ENCODE measurements around the gene CD274. TPM values are rescaled to one million over a fixed set of nuclear protein-coding genes. Genes with fewer than 3 reads are reported as not detected.
A peak's percentile ranks its signal among the peaks of the same experiment; 100 is the strongest.
"Not testable (repeated sequence)": the region's sequence is repeated elsewhere in the genome, so short reads cannot be mapped to it uniquely, and the experiment has no call there.

CD274 gene
- total RNA-seq, 8 experiments from 2014 or later, result 0.16 to 2.0 (median 0.70) TPM

DNA sequence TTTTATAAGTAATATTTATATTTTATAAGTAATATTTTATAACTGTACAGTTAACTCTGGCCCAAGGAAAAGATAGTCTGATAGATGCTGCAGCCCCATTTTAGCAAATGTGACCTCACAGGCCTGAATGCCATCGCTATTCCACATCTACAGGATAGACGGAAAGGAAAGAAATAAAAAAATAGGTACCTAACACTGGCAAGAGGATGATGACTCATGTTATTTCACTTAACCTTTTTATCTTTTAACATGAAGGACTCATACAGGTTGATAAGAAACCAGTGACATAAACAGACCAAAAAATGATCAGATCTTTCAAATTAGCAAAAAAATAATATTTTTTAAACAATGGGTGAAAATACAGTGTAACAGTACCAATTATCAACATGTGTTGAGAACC is 2.7 kb downstream of the CD274 start:
- H3K4me1 ChIP-seq (replicated peaks in 1 of 2), result no peaks in the 10 kb centered on the region
- in situ Hi-C loops (cut with MboI; ENCODE audit: low pct_unique_long_range_greater_than_20kb in 2 of 9, low sequenced_read_pairs in 9 of 9, unreplicated experiment in 9 of 9), result loop anchor here in 2 of 9 experiments (25.0 kb wide), 1 partner anchor 134 kb away; no protein-coding TSS in a partner anchor
- ATAC-seq (replicated peaks in 6 of 8), result no peak
- no peak overlapping the region for H3K27ac ChIP-seq
- no peak overlapping the region for H3K4me3 ChIP-seq
- WGBS, 10 experiments, result 72 to 100% (median 89%) methylated on average over 1 to 2 of the region's 2 CpGs; no CpG with 5 or more reads in 2 of the 10 experiments

DNA sequence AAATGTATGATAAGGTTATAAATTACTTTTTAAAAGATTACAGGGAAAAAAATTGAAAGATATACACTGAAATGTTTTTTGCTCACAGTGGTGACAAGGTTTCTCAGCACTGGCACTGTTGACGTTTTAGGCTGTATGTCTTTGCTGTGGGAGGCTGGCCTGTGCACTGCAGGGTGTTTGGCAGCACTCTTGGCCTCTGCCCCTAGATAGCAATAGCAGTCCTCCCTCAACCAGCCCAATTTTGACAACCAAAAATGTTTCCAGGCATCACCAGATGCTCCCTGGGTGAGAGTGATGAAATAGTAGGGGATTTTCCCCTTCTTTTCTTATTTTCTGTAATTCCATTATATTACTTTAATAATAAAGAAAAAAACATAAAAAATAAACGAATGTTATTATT is 3.3 kb downstream of the CD274 start:
- Histone ChIP-seq H3K4me3 (no peak overlapping the region), H3K27ac (no peak overlapping the region), H3K4me1 (replicated peaks in 1 of 2) (no peaks in the 10 kb centered on the region)
- 0 to 75% (median 46%) methylated on average over 1 to 2 of the region's 2 CpGs for WGBS, 10 experiments
- ATAC-seq (replicated peaks in 6 of 8), result no peak
- in situ Hi-C loops (cut with MboI; ENCODE audit: low pct_unique_long_range_greater_than_20kb in 2 of 9, low sequenced_read_pairs in 9 of 9, unreplicated experiment in 9 of 9), result loop anchor here in 2 of 9 experiments (25.0 kb wide), 1 partner anchor 134 kb away; no protein-coding TSS in a partner anchor

DNA sequence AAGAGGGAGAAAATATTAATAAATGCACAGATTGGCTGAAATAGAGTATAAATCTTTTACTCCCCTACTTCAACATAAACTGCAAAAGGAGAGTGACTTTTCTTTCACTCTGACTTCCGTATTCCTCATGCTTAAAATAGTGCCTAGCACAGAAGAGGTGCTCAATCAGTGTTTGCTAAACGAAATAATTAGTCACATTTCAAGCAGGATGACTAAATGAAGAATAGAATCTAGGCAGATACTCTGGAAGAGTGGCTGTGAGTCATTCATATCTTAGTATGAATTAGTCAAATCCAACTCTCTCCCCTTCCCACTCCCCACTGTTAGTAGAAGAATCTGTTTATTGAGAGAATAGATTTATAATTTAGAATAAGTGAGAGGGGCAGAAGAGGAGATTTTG is 4.8 kb downstream of the CD274 start:
- peak in 2 of 8 experiments; percentile 12 to 14 for ATAC-seq (replicated peaks in 6 of 8)
- WGBS, 10 experiments, result 0 to 70% (median 48%) methylated on average over 2 of the region's 2 CpGs; no CpG with 5 or more reads in 1 of the 10 experiments
- in situ Hi-C loops (cut with MboI; ENCODE audit: low pct_unique_long_range_greater_than_20kb in 2 of 9, low sequenced_read_pairs in 9 of 9, unreplicated experiment in 9 of 9), result loop anchor here in 2 of 9 experiments (25.0 kb wide), 1 partner anchor 132 kb away; no protein-coding TSS in a partner anchor

DNA sequence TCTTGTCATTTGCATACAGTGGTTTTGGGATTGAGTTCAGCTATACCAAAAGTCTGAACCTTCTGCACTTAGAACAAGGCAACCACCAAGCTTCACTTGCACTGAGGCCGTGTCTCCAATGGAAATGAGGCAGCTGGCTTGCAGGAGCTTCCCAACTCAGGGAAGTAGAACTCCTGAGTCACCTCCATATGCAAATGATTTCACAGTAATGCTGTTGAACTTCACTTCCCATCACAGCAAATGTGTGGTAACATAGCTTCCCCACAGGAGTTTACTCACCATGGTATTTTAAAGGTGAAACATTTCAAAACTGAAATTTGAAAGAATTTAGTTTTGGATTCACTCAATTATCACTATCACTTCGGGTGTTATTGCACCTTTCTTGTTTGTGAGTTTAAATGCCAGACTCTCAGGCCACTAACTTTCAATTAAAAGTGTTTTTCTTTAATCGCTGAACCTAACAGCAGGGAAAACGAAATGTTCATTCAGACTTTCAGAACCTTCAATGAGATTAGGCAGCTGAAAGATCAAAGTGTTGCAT is 9.0 kb downstream of the CD274 start:
- no peak overlapping the region for H3K27ac ChIP-seq
- 38 to 79% (median 71%) methylated on average over 1 to 4 of the region's 4 CpGs for WGBS, 10 experiments
- peak in 3 of 8 experiments; percentile 52 to 98 (median 97) for ATAC-seq (replicated peaks in 6 of 8)
- H3K4me1 ChIP-seq (replicated peaks in 1 of 2), result no peaks in the 10 kb centered on the region
- in situ Hi-C loops (cut with MboI; ENCODE audit: low pct_unique_long_range_greater_than_20kb in 2 of 9, low sequenced_read_pairs in 9 of 9, unreplicated experiment in 9 of 9), result loop anchor here in 2 of 9 experiments (25.0 kb wide), 1 partner anchor 128 kb away; no protein-coding TSS in a partner anchor
- no peak overlapping the region for H3K4me3 ChIP-seq

More for the DNA sequence above, 4.8 kb downstream of the CD274 start:
- Histone ChIP-seq H3K4me1 (replicated peaks in 1 of 2) (no peaks in the 10 kb centered on the region), H3K27ac (no peak overlapping the region), H3K4me3 (no peak overlapping the region)

DNA sequence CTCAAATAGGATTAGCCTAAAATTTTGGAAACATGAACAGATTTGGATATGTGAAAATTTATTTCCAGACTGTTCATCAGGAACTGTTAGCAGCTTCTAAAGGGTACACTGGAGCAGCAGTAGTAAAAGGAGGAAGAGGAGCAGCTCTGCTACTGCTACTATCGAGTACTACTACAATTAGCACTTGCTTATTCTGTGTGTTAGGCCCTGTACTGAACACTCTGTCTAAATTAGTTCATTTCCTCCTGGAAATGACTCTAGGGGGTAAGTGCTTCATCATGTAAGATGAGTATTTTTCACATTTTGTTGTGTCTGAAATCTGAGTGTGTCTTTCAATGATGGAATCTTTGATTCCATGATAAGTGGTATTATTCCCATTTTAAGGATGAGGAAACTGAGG is 9.8 kb downstream of the CD274 start:
- Histone ChIP-seq H3K27ac (no peak overlapping the region), H3K4me3 (no peak overlapping the region), H3K4me1 (replicated peaks in 1 of 2) (no peaks in the 10 kb centered on the region)
- WGBS, 10 experiments, result 40 to 100% (median 83%) methylated on average over 1 of the region's 1 CpG; no CpG with 5 or more reads in 2 of the 10 experiments
- no peak for ATAC-seq (replicated peaks in 6 of 8)
- in situ Hi-C loops (cut with MboI; ENCODE audit: low pct_unique_long_range_greater_than_20kb in 2 of 9, low sequenced_read_pairs in 9 of 9, unreplicated experiment in 9 of 9), result loop anchor here in 2 of 9 experiments (25.0 kb wide), 1 partner anchor 127 kb away; no protein-coding TSS in a partner anchor

DNA sequence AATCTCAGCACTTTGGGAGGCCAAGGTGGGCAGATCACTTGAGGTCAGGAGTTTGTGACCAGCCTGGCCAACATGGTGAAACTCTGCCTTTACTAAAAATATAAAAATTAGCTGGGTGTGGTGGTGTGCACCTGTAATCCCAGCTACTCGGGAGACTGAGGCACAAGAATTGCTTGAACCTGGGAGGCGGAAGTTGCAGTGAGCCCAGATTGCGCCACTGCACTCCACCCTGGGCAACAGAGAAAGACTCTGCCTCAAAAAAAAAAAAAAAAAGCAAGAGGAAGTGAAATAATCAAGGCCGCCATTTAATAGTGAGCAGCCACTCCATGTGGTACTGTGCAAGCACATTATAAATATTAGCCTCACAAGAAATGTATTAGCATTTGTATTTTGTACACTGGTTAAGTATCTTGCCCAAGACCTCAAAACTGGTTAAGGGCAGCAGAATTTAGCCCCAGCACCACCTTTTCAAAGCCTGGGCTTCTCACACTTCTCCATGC is 14.5 kb downstream of the CD274 start:
- WGBS, 10 experiments, result 88 to 100% (median 99%) methylated on average over 1 to 4 of the region's 4 CpGs; no CpG with 5 or more reads in 4 of the 10 experiments
- in situ Hi-C loops (cut with MboI; ENCODE audit: low pct_unique_long_range_greater_than_20kb in 2 of 9, low sequenced_read_pairs in 9 of 9, unreplicated experiment in 9 of 9), result loop anchor here in 2 of 9 experiments (25.0 kb wide), 1 partner anchor 122 kb away; no protein-coding TSS in a partner anchor
- ATAC-seq (replicated peaks in 6 of 8); H3K4me3 ChIP-seq; H3K4me1 ChIP-seq (replicated peaks in 1 of 2); H3K27ac ChIP-seq: not testable (repeated sequence)

DNA sequence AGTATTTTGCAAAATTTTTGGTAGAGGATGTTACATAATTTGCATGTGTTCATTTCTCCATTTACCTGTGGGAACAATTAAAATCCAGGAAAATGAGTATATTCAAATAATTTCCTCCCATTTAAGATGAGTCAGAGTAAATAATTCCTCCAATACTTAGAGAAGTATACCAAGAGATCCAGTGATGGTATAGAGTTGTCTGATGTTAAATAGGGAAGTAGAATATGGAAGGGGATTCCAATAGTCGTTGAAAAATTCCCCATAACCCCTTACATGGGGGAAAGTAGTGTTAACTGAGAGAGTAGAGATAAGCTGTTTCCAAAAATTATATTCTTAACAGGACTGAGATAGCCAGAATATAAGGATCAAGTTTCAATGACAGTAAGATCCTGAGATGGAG is 15.7 kb downstream of the CD274 start:
- H3K27ac ChIP-seq, result no peak overlapping the region
- in situ Hi-C loops (cut with MboI; ENCODE audit: low pct_unique_long_range_greater_than_20kb in 2 of 9, low sequenced_read_pairs in 9 of 9, unreplicated experiment in 9 of 9), result loop anchor here in 2 of 9 experiments (25.0 kb wide), 1 partner anchor 121 kb away; no protein-coding TSS in a partner anchor
- no peak for ATAC-seq (replicated peaks in 6 of 8)
- 43 to 100% (median 71%) methylated on average over 1 of the region's 1 CpG; no CpG with 5 or more reads in 3 of the 10 experiments for WGBS, 10 experiments
- H3K4me1 ChIP-seq (replicated peaks in 1 of 2), result no peaks in the 10 kb centered on the region
- H3K4me3 ChIP-seq, result no peak overlapping the region

DNA sequence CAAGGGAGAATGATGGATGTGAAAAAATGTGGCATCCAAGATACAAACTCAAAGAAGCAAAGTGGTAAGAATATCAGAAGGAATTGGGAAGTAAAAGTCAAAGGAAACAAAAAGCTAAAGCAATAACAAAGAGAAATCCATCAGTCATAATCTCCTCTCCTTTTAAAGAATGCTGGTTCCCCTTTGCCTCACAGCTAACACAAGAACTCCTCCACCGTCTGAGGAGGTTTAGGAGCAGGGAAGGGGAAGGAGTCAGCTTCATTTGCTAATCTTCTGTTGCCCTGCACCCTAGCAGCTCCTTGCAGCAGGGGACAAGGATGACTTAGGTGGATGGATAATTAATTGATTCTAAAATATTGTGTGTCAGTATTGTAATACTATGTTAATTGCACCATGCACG is 16.4 kb downstream of the CD274 start:
- 20 to 74% (median 37%) methylated on average over 1 to 2 of the region's 2 CpGs; no CpG with 5 or more reads in 2 of the 10 experiments for WGBS, 10 experiments
- ATAC-seq (replicated peaks in 6 of 8), result no peak
- Histone ChIP-seq H3K4me3 (no peak overlapping the region), H3K27ac (no peak overlapping the region), H3K4me1 (replicated peaks in 1 of 2) (no peaks in the 10 kb centered on the region)
- in situ Hi-C loops (cut with MboI; ENCODE audit: low pct_unique_long_range_greater_than_20kb in 2 of 9, low sequenced_read_pairs in 9 of 9, unreplicated experiment in 9 of 9), result loop anchor here in 2 of 9 experiments (25.0 kb wide), 1 partner anchor 121 kb away; no protein-coding TSS in a partner anchor

DNA sequence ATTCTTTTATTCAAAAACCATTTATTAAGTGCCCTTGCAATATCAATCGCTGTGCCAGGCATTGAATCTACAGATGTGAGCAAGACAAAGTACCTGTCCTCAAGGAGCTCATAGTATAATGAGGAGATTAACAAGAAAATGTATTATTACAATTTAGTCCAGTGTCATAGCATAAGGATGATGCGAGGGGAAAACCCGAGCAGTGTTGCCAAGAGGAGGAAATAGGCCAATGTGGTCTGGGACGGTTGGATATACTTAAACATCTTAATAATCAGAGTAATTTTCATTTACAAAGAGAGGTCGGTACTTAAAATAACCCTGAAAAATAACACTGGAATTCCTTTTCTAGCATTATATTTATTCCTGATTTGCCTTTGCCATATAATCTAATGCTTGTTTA is 18.5 kb downstream of the CD274 start:
- no peak for ATAC-seq (replicated peaks in 6 of 8)
- in situ Hi-C loops (cut with MboI; ENCODE audit: low pct_unique_long_range_greater_than_20kb in 2 of 9, low sequenced_read_pairs in 9 of 9, unreplicated experiment in 9 of 9), result loop anchor here in 2 of 9 experiments (25.0 kb wide), 1 partner anchor 118 kb away; no protein-coding TSS in a partner anchor
- WGBS, 10 experiments, result 37 to 100% (median 87%) methylated on average over 1 to 5 of the region's 5 CpGs

DNA sequence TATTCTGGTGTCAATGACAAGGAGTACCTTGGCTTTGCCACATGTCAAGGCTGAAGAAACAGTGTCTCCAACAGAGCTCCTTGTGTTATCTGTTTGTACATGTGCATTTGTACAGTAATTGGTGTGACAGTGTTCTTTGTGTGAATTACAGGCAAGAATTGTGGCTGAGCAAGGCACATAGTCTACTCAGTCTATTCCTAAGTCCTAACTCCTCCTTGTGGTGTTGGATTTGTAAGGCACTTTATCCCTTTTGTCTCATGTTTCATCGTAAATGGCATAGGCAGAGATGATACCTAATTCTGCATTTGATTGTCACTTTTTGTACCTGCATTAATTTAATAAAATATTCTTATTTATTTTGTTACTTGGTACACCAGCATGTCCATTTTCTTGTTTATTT is 19.8 kb downstream of the CD274 start:
- in situ Hi-C loops (cut with MboI; ENCODE audit: low pct_unique_long_range_greater_than_20kb in 2 of 9, low sequenced_read_pairs in 9 of 9, unreplicated experiment in 9 of 9), result loop anchor here in 2 of 9 experiments (25.0 kb wide), 1 partner anchor 117 kb away; no protein-coding TSS in a partner anchor
- ATAC-seq (replicated peaks in 6 of 8), result no peak
- 0 to 100% (median 78%) methylated on average over 1 of the region's 1 CpG for WGBS, 10 experiments
- Histone ChIP-seq H3K27ac (no peak overlapping the region), H3K4me3 (no peak overlapping the region), H3K4me1 (replicated peaks in 1 of 2) (no peaks in the 10 kb centered on the region)

More for the DNA sequence above, 18.5 kb downstream of the CD274 start:
- Histone ChIP-seq H3K4me1 (replicated peaks in 1 of 2) (no peaks in the 10 kb centered on the region), H3K27ac (no peak overlapping the region), H3K4me3 (no peak overlapping the region)

DNA sequence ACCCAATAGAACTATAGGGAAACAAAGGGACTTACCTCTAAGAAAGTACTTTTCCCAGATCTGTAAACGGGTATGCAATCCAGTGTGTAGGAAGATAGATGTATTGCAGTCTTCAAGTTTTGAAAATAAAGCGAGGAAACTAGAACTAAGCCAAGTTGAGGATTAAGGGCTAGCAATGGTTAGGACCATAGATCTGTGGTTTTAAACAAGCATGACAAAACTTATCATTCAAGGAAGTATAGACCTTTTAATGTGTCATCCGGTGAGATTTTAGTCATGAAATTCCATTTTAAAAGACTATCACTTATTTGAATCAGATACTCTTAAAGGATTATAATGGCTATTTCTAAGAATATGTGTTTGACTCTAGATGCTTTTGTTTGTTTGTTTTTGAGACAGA is 20.5 kb downstream of the CD274 start:
- in situ Hi-C loops (cut with MboI; ENCODE audit: low pct_unique_long_range_greater_than_20kb in 2 of 9, low sequenced_read_pairs in 9 of 9, unreplicated experiment in 9 of 9), result loop anchor here in 2 of 9 experiments (25.0 kb wide), 1 partner anchor 116 kb away; no protein-coding TSS in a partner anchor

DNA sequence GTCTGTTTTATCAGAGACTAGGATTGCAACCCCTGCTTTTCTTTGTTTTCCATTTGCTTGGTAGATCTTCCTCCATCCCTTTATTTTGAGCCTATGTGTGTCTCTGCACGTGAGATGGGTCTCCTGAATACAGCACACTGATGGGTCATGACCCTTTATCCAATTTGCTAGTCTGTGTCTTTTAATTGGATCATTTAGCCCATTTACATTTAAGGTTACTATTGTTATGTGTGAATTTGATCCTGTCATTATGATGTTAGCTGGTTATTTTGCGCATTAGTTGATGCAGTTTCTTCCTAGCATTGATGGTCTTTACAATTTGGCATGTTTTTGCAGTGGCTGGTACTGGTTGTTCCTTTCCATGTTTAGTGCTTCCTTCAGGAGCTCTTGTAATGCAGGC is 25.3 kb downstream of the CD274 start:
- ATAC-seq (replicated peaks in 6 of 8); in situ Hi-C loops (cut with MboI; ENCODE audit: low pct_unique_long_range_greater_than_20kb in 2 of 9, low sequenced_read_pairs in 9 of 9, unreplicated experiment in 9 of 9): not testable (repeated sequence)
- WGBS, 10 experiments, result 67% methylated on average over 1 of the region's 2 CpGs; no CpG with 5 or more reads in 9 of the 10 experiments

More for the DNA sequence above, 20.5 kb downstream of the CD274 start:
- Histone ChIP-seq H3K4me1 (replicated peaks in 1 of 2) (no peaks in the 10 kb centered on the region), H3K27ac (no peak overlapping the region), H3K4me3 (no peak overlapping the region)
- no peak for ATAC-seq (replicated peaks in 6 of 8)
- 57 to 100% (median 94%) methylated on average over 1 to 3 of the region's 3 CpGs for WGBS, 10 experiments

DNA sequence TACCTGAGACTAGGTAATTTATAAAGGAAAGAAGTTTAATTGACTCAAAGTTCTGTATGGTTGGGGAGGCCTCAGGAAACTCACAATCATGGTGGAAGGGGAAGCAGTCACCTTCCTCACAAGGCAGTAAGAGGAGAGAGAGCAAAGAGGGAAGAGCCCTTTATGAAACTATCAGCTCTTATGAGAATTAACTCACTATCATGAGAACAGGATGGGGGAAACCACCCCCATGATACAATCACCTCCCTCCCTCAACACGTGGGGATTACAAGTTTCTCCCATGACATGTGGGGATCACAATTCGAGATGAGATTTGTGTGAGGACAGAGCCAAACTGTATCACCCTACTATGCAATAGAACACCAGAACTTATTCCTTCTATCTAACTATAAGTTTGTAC is 27.9 kb downstream of the CD274 start:
- in situ Hi-C loops (cut with MboI; ENCODE audit: low pct_unique_long_range_greater_than_20kb in 2 of 9, low sequenced_read_pairs in 9 of 9, unreplicated experiment in 9 of 9), result no loop called here
- Histone ChIP-seq H3K4me1 (replicated peaks in 1 of 2) (no peaks in the 10 kb centered on the region), H3K27ac (no peak overlapping the region), H3K4me3 (no peak overlapping the region)
- no peak for ATAC-seq (replicated peaks in 6 of 8)
- WGBS, 10 experiments, result 70% methylated on average over 2 of the region's 2 CpGs; no CpG with 5 or more reads in 9 of the 10 experiments

More for the DNA sequence above, 25.3 kb downstream of the CD274 start:
- not testable (repeated sequence) for H3K4me1 ChIP-seq (replicated peaks in 1 of 2); H3K27ac ChIP-seq; H3K4me3 ChIP-seq

All from motor neuron (in vitro differentiated cells).